Chondrocyte (in vitro differentiated cells): ENCODE results near the gene EDDM3A. TPM values are rescaled to one million over a fixed set of nuclear protein-coding genes. Genes with fewer than 3 reads are reported as not detected.
"Not testable (repeated sequence)": the region's sequence is repeated elsewhere in the genome, so short reads cannot be mapped to it uniquely, and the experiment has no call there.

Experiments used
- DNase-seq: peaks from one replicate; pipeline ENCODE4 v3.0.0; 2021; ENCODE audit warnings: mixed read lengths, low spot score
- H3K27ac Mint-ChIP-seq: one replicate; pipeline ENCODE4 v1.8.0; 2021; ENCODE audit warnings: mild to moderate bottlenecking, moderate library complexity, mixed read lengths; ENCODE audit not compliant: unreplicated experiment
- H3K27me3 Mint-ChIP-seq: 2 replicates; pipeline ENCODE4 v1.8.0; 2021; ENCODE audit warnings: low read depth, mixed read lengths
- H3K36me3 Mint-ChIP-seq: 2 replicates; pipeline ENCODE4 v1.8.0; 2021; ENCODE audit warnings: low read depth, mixed read lengths
- H3K4me1 Mint-ChIP-seq: 2 replicates; pipeline ENCODE4 v1.8.0; 2021; ENCODE audit warnings: low read depth, mild to moderate bottlenecking, mixed read lengths
- H3K4me3 Mint-ChIP-seq: one replicate; pipeline ENCODE4 v1.8.0; 2021; ENCODE audit warnings: mild to moderate bottlenecking, moderate library complexity, mixed read lengths; ENCODE audit not compliant: unreplicated experiment
- H3K9me3 Mint-ChIP-seq: 2 replicates; pipeline ENCODE4 v1.8.0; 2021; ENCODE audit warnings: low read depth, mixed read lengths
- CTCF ChIP-seq: fragments of 200-600 bp; sonication (generic); IDR thresholded peaks from 2 replicates; pipeline ENCODE4 v1.5.0; 2021; ENCODE audit warnings: antibody characterized with exemption, mild to moderate bottlenecking, moderate library complexity
- total RNA-seq: library from RNA; stranded (reverse); gene quantifications from 3 replicates; pipeline ENCODE4 v1.2.1, GENCODE V29; 2021

Gene EDDM3A
- total RNA-seq, 1 donor from 2014 or later, result not detected

- Mint-ChIP-seq H3K36me3 (no peaks in the 10 kb centered on the region), H3K4me1 (no peaks in the 10 kb centered on the region), H3K9me3 (peaks cover 13% of the 10 kb centered on the region), H3K27me3 (peaks cover 4% of the 10 kb centered on the region), H3K4me3 (no peak overlapping the region), H3K27ac (no peak overlapping the region)
- no peak for DNase-seq
- no peak for TF ChIP-seq CTCF
Observed at GRCh38 chr14:20755037-20755436, 9.3 kb downstream of the EDDM3A start.

GRCh38 chr14:20757965-20758364 lies 12.3 kb downstream of the EDDM3A start:
- DNase-seq, result no peak
- H3K27me3 Mint-ChIP-seq, result peaks cover 2% of the 10 kb centered on the region
- no peak overlapping the region for H3K27ac Mint-ChIP-seq
- no peaks in the 10 kb centered on the region for H3K4me1 Mint-ChIP-seq
- no peaks in the 10 kb centered on the region for H3K36me3 Mint-ChIP-seq
- no peak for TF ChIP-seq CTCF
- peaks cover 3% of the 10 kb centered on the region for H3K9me3 Mint-ChIP-seq
- no peak overlapping the region for H3K4me3 Mint-ChIP-seq

- not testable (repeated sequence) for DNase-seq, H3K4me1 Mint-ChIP-seq, H3K36me3 Mint-ChIP-seq
Observed at GRCh38 chr14:20759465-20759864, 13.8 kb downstream of the EDDM3A start.

GRCh38 chr14:20760950-20761349 lies 15.3 kb downstream of the EDDM3A start:
- TF ChIP-seq CTCF, result no peak
- Mint-ChIP-seq H3K9me3 (peaks cover 3% of the 10 kb centered on the region), H3K27me3 (peaks cover 3% of the 10 kb centered on the region), H3K36me3 (no peaks in the 10 kb centered on the region), H3K4me3 (no peak overlapping the region), H3K4me1 (no peaks in the 10 kb centered on the region), H3K27ac (no peak overlapping the region)
- DNase-seq, result no peak

More at GRCh38 chr14:20759465-20759864, 13.8 kb downstream of the EDDM3A start:
- not testable (repeated sequence) for H3K27me3 Mint-ChIP-seq, H3K4me3 Mint-ChIP-seq, H3K27ac Mint-ChIP-seq, H3K9me3 Mint-ChIP-seq

GRCh38 chr14:20768593-20768892 lies 22.9 kb downstream of the EDDM3A start:
- Mint-ChIP-seq H3K4me1 (no peaks in the 10 kb centered on the region), H3K9me3 (peaks cover 3% of the 10 kb centered on the region), H3K27ac (no peak overlapping the region), H3K4me3 (no peak overlapping the region), H3K36me3 (no peaks in the 10 kb centered on the region), H3K27me3 (peaks cover 1% of the 10 kb centered on the region)
- no peak for DNase-seq
- TF ChIP-seq CTCF, result no peak

GRCh38 chr14:20769421-20769820 lies 23.7 kb downstream of the EDDM3A start:
- H3K4me3 Mint-ChIP-seq, result no peak overlapping the region
- peaks cover 3% of the 10 kb centered on the region for H3K9me3 Mint-ChIP-seq
- no peak for TF ChIP-seq CTCF
- DNase-seq, result no peak
- H3K4me1 Mint-ChIP-seq, result no peaks in the 10 kb centered on the region
- H3K27me3 Mint-ChIP-seq, result peaks cover 1% of the 10 kb centered on the region
- H3K27ac Mint-ChIP-seq, result no peak overlapping the region
- no peaks in the 10 kb centered on the region for H3K36me3 Mint-ChIP-seq
